Peyer's patch (tissue), 4 donors: ENCODE results near the gene ZFP57. TPM values are rescaled to one million over a fixed set of nuclear protein-coding genes. Genes with fewer than 3 reads are reported as not detected.

Source experiments
- DNase-seq, 3 donors: peaks; one replicate each; pipeline ENCODE4 v3.0.0-alpha.2; 2017 to 2019
- H3K27ac ChIP-seq, 4 donors: fragments of 200-600 bp; sonication (generic); one replicate each; pipeline ENCODE4 v1.5.1; 2016 to 2019
- H3K27me3 ChIP-seq, 2 donors: fragments of 200-600 bp; sonication (generic); one replicate each; pipeline ENCODE4 v1.5.1; 2019
- H3K36me3 ChIP-seq, 3 donors: fragments of 200-600 bp; sonication (generic); one replicate each; pipeline ENCODE4 v1.5.1; 2016 to 2019
- H3K4me1 ChIP-seq, 4 donors: fragments of 200-600 bp; sonication (generic); one replicate each; pipeline ENCODE4 v1.5.1; 2016 to 2019
- H3K4me3 ChIP-seq, 4 donors: fragments of 200-600 bp; sonication (generic); 1 replicate in 3 of 4; 2 replicates in 1 of 4; pipeline ENCODE4 v1.5.1; 2016 to 2019; ENCODE audit warnings: mild to moderate bottlenecking in 1 of 4
- H3K9me3 ChIP-seq, 4 donors: fragments of 200-600 bp; sonication (generic); one replicate each; pipeline ENCODE4 v1.5.1; 2016 to 2019; ENCODE audit warnings: mild to moderate bottlenecking in 1 of 4
- CTCF ChIP-seq, 6 experiments: fragments of 450-650 bp in 4 of 6; fragments of 200-600 bp in 2 of 6; sonication (generic) in 1 of 6; IDR thresholded peaks; one replicate each; pipeline ENCODE4 v1.5.1; 2017 to 2019; ENCODE audit warnings: antibody characterized with exemption in 6 of 6, mild to moderate bottlenecking in 3 of 6, moderate library complexity in 1 of 6
- POLR2A ChIP-seq, 2 donors: fragments of 450-650 bp; IDR thresholded peaks; one replicate each; pipeline ENCODE4 v1.5.1; 2017; ENCODE audit warnings: antibody characterized with exemption in 2 of 2, mild to moderate bottlenecking in 2 of 2, moderate library complexity in 2 of 2
- total RNA-seq, 4 donors: library from RNA; depleted of rRNA; stranded (reverse); fragments of >200 nt; gene quantifications; one replicate each; pipeline ENCODE4 v1.1.0, GENCODE V29; 2016

The ZFP57 gene
- total RNA-seq, 4 donors from 2014 or later: 1.6 TPM; not detected in 3

GRCh38 chr6:29727637-29728036, 46.7 kb upstream of the ZFP57 start:
- no peak overlapping the region for H3K27ac ChIP-seq
- H3K4me1 ChIP-seq: peaks cover 0 to 23% (median 15%) of the 10 kb centered on the region in 4 donors
- no peaks in the 10 kb centered on the region for H3K9me3 ChIP-seq
- DNase-seq: no peak
- no peak overlapping the region for H3K4me3 ChIP-seq
- H3K36me3 ChIP-seq: peaks cover 0 to 32% (median 0%) of the 10 kb centered on the region in 3 donors
- no peaks in the 10 kb centered on the region for H3K27me3 ChIP-seq
- TF ChIP-seq POLR2A (IDR thresholded peaks at IDR 0.05): no peak
- TF ChIP-seq CTCF (IDR thresholded peaks at IDR 0.05): no peak

GRCh38 chr6:29726571-29727194, 45.7 kb upstream of the ZFP57 start:
- DNase-seq: no peak
- H3K4me1 ChIP-seq: peaks cover 0 to 23% (median 15%) of the 10 kb centered on the region in 4 donors
- TF ChIP-seq POLR2A (IDR thresholded peaks at IDR 0.05) (no peak), CTCF (IDR thresholded peaks at IDR 0.05) (no peak)
- H3K27ac ChIP-seq: no peak overlapping the region
- no peaks in the 10 kb centered on the region for H3K27me3 ChIP-seq
- H3K4me3 ChIP-seq: no peak overlapping the region
- H3K36me3 ChIP-seq: peaks cover 0 to 32% (median 0%) of the 10 kb centered on the region in 3 donors
- H3K9me3 ChIP-seq: no peaks in the 10 kb centered on the region

- Histone ChIP-seq H3K4me1 (peaks cover 0 to 23% (median 15%) of the 10 kb centered on the region in 4 donors), H3K4me3 (peak overlapping the region in 3 of 4 donors; percentile 9 to 100 (median 19)), H3K36me3 (peaks cover 0 to 32% (median 0%) of the 10 kb centered on the region in 3 donors), H3K27me3 (no peaks in the 10 kb centered on the region), H3K9me3 (no peaks in the 10 kb centered on the region), H3K27ac (peak overlapping the region in 1 of 4 donors; percentile 25)
- TF ChIP-seq POLR2A (IDR thresholded peaks at IDR 0.05) (no peak), CTCF (IDR thresholded peaks at IDR 0.05) (no peak)
- DNase-seq: no peak
These were observed 45.0 kb upstream of the ZFP57 start for GRCh38 chr6:29726001-29726400.

GRCh38 chr6:29724937-29725869, 44.3 kb upstream of the ZFP57 start:
- Histone ChIP-seq H3K4me1 (peaks cover 0 to 23% (median 15%) of the 10 kb centered on the region in 4 donors), H3K4me3 (peak overlapping the region in 3 of 4 donors; percentile 63 to 100 (median 81)), H3K27me3 (no peaks in the 10 kb centered on the region), H3K9me3 (no peaks in the 10 kb centered on the region), H3K27ac (peak overlapping the region in 2 of 4 donors; percentile 46 to 96), H3K36me3 (peaks cover 0 to 32% (median 0%) of the 10 kb centered on the region in 3 donors)
- no peak for DNase-seq
- TF ChIP-seq CTCF (IDR thresholded peaks at IDR 0.05): no peak
- TF ChIP-seq POLR2A (IDR thresholded peaks at IDR 0.05): no peak

GRCh38 chr6:29723666-29724588, 43.0 kb upstream of the ZFP57 start:
- TF ChIP-seq CTCF (IDR thresholded peaks at IDR 0.05) (no peak), POLR2A (IDR thresholded peaks at IDR 0.05) (no peak)
- peak overlapping the region; percentile 89 to 99 (median 97) for H3K27ac ChIP-seq
- peaks cover 0 to 32% (median 0%) of the 10 kb centered on the region in 3 donors for H3K36me3 ChIP-seq
- no peaks in the 10 kb centered on the region for H3K27me3 ChIP-seq
- H3K4me3 ChIP-seq: peak overlapping the region; percentile 63 to 100 (median 82)
- peaks cover 0 to 23% (median 15%) of the 10 kb centered on the region in 4 donors for H3K4me1 ChIP-seq
- H3K9me3 ChIP-seq: no peaks in the 10 kb centered on the region
- DNase-seq: peak; percentile 71 to 87 (median 80)
